ENCODE results near the gene RTN1.

DNA sequence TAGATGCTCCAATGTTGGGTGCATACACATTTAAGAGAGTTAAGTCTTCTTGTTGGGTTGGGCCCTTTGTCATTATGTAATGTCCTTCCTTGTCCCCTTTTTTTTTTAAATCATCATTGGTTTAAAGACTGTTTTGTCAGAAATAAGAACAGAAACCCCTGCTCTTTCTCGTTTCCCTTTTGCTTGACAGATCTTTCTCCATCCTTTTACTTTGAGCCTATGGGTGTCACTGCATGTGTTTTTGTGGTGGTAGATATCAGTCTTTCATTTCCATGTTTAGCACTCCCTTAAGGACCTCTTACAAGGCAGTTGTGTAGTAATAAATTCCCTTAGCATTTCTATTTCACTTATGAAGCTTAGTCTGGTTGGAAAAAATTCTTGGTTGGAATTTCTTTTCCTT lies 47.4 kb downstream of the RTN1 start:
- TF ChIP-seq CTCF (IDR thresholded peaks at IDR 0.05; ENCODE audit: low read depth, low read length, poor library complexity, severe bottlenecking): no peak
- TF ChIP-seq EZH2phosphoT487 (IDR thresholded peaks at IDR 0.05; ENCODE audit: borderline replicate concordance, low read length): no peak
